KMS-11 (cell line): ENCODE data around the gene DCN.

Source experiments
- H2AFZ ChIP-seq: fragments of 200-600 bp; sonication (generic); 2 replicates; pipeline ENCODE4 v1.6.1; 2016; ENCODE audit warnings: antibody characterized with exemption, mixed run types, low read depth
- H3K27ac ChIP-seq: fragments of 200-600 bp; sonication (generic); 2 replicates; pipeline ENCODE4 v1.6.1; 2016; ENCODE audit warnings: mild to moderate bottlenecking, mixed run types
- H3K27me3 ChIP-seq: fragments of 200-600 bp; sonication (generic); 2 replicates; pipeline ENCODE4 v1.6.1; 2017; ENCODE audit warnings: mild to moderate bottlenecking, low read depth, mixed run types, moderate library complexity; ENCODE audit not compliant: insufficient read depth
- H3K36me3 ChIP-seq: fragments of 200-600 bp; sonication (generic); 2 replicates; pipeline ENCODE4 v1.6.1; 2017; ENCODE audit warnings: mild to moderate bottlenecking, mixed run types; ENCODE audit not compliant: insufficient read depth
- H3K4me1 ChIP-seq: fragments of 200-600 bp; sonication (generic); 2 replicates; pipeline ENCODE4 v1.6.1; 2016; ENCODE audit warnings: mild to moderate bottlenecking, low read depth, mixed run types; ENCODE audit not compliant: poor library complexity, severe bottlenecking
- H3K4me2 ChIP-seq: fragments of 200-600 bp; sonication (generic); 2 replicates; pipeline ENCODE4 v1.7.0; 2016; ENCODE audit warnings: mild to moderate bottlenecking, mixed run types
- H3K4me3 ChIP-seq: fragments of 200-600 bp; sonication (generic); IDR thresholded peaks from 2 replicates; pipeline ENCODE4 v1.6.1; 2017; ENCODE audit warnings: low read depth, low read length, mixed read lengths; ENCODE audit not compliant: insufficient read depth
- H3K79me2 ChIP-seq: fragments of 200-600 bp; sonication (generic); 2 replicates; pipeline ENCODE4 v1.6.1; 2016; ENCODE audit warnings: low read depth, mixed run types; ENCODE audit not compliant: insufficient read depth
- H3K9ac ChIP-seq: fragments of 200-600 bp; sonication (generic); 2 replicates; pipeline ENCODE4 v1.6.1; 2016; ENCODE audit warnings: mild to moderate bottlenecking, mixed run types
- H4K20me1 ChIP-seq: fragments of 200-600 bp; sonication (generic); 2 replicates; pipeline ENCODE4 v1.6.1; 2016; ENCODE audit warnings: mild to moderate bottlenecking, mixed run types; ENCODE audit not compliant: insufficient read depth
- CTCF ChIP-seq: fragments of 200-600 bp; sonication (generic); conservative IDR thresholded peaks from 2 replicates; pipeline ENCODE4 v1.6.1; 2017; ENCODE audit warnings: low read depth, mild to moderate bottlenecking, antibody characterized with exemption, low read length, moderate library complexity, mixed read lengths

The DCN gene

GRCh38 chr12:91178139-91178561 lies 4.5 kb downstream of the DCN start:
- Histone ChIP-seq H3K27ac (no peak overlapping the region), H3K4me3 (no peak overlapping the region), H3K79me2 (no peaks in the 10 kb centered on the region), H3K27me3 (no peaks in the 10 kb centered on the region), H3K9ac (no peak overlapping the region), H2AFZ (no peak overlapping the region), H3K4me2 (no peak overlapping the region), H3K36me3 (no peaks in the 10 kb centered on the region), H3K4me1 (peaks cover 16% of the 10 kb centered on the region), H4K20me1 (no peaks in the 10 kb centered on the region)
- no peak for TF ChIP-seq CTCF

GRCh38 chr12:91177381-91177780 lies 5.2 kb downstream of the DCN start:
- Histone ChIP-seq H3K36me3 (no peaks in the 10 kb centered on the region), H4K20me1 (no peaks in the 10 kb centered on the region), H3K79me2 (no peaks in the 10 kb centered on the region), H2AFZ (no peak overlapping the region), H3K9ac (no peak overlapping the region), H3K4me2 (no peak overlapping the region), H3K4me3 (no peak overlapping the region), H3K27ac (no peak overlapping the region), H3K4me1 (peaks cover 16% of the 10 kb centered on the region), H3K27me3 (no peaks in the 10 kb centered on the region)
- no peak for TF ChIP-seq CTCF

GRCh38 chr12:91176915-91177314 lies 5.7 kb downstream of the DCN start:
- no peak overlapping the region for H3K27ac ChIP-seq
- no peaks in the 10 kb centered on the region for H3K79me2 ChIP-seq
- peaks cover 16% of the 10 kb centered on the region for H3K4me1 ChIP-seq
- no peak overlapping the region for H3K4me3 ChIP-seq
- no peaks in the 10 kb centered on the region for H3K36me3 ChIP-seq
- H3K27me3 ChIP-seq: no peaks in the 10 kb centered on the region
- H2AFZ ChIP-seq: no peak overlapping the region
- H4K20me1 ChIP-seq: no peaks in the 10 kb centered on the region
- no peak for TF ChIP-seq CTCF
- H3K9ac ChIP-seq: no peak overlapping the region
- no peak overlapping the region for H3K4me2 ChIP-seq

GRCh38 chr12:91176358-91176757 lies 6.3 kb downstream of the DCN start:
- no peak overlapping the region for H3K9ac ChIP-seq
- no peak overlapping the region for H2AFZ ChIP-seq
- H4K20me1 ChIP-seq: no peaks in the 10 kb centered on the region
- no peaks in the 10 kb centered on the region for H3K36me3 ChIP-seq
- peaks cover 13% of the 10 kb centered on the region for H3K4me1 ChIP-seq
- H3K4me2 ChIP-seq: no peak overlapping the region
- no peak overlapping the region for H3K27ac ChIP-seq
- H3K4me3 ChIP-seq: no peak overlapping the region
- no peaks in the 10 kb centered on the region for H3K79me2 ChIP-seq
- H3K27me3 ChIP-seq: no peaks in the 10 kb centered on the region
- no peak for TF ChIP-seq CTCF
